IMR-90 (cell line): ENCODE data around the gene SMIM22. TPM values are rescaled to one million over a fixed set of nuclear protein-coding genes. Genes with fewer than 3 reads are reported as not detected.

ENCODE experiments used
- ATAC-seq: fragments of 200-7000 bp; cut with Tn5 transposase; 2 replicates; pipeline ENCODE4 v1.9.1; 2020; ENCODE audit warnings: low read depth, mild to moderate bottlenecking, moderate library complexity
- BruUV-seq: library from RNA; stranded (reverse); fragments of 400-500 nt; replicated peaks from 2 replicates; lab custom pipeline; 2021; lab: Mats Ljungman, UMichigan
- CTCF ChIA-PET: fragments of 300-600 bp; formaldehyde crosslinking; extraction: SDS; loops from one replicate; lab custom pipeline; 2021; ENCODE audit warnings: antibody characterized with exemption; lab: Yijun Ruan, JAX
- POLR2A ChIA-PET: fragments of 300-600 bp; sonication (Branson Sonifier 250); formaldehyde crosslinking; loops from one replicate; lab custom pipeline; 2022; ENCODE audit warnings: antibody characterized with exemption; ENCODE audit not compliant: unreplicated experiment; lab: Charles Lee
- DNase-seq: peaks from one replicate; pipeline ENCODE4 v3.0.0; 2013
- H2AFZ ChIP-seq: replicated peaks from 2 replicates; pipeline ENCODE3; 2013; ENCODE audit warnings: low read length, mild to moderate bottlenecking; ENCODE audit not compliant: poor library complexity
- H2AK5ac ChIP-seq: 2 replicates; pipeline ENCODE4 v1.6.1; 2013; ENCODE audit warnings: low read depth, low read length, inconsistent platforms
- H2AK9ac ChIP-seq: replicated peaks from 2 replicates; pipeline ENCODE3; 2013; ENCODE audit warnings: mild to moderate bottlenecking, low read depth, low read length, moderate library complexity; ENCODE audit not compliant: poor library complexity
- H2BK120ac ChIP-seq: 2 replicates; pipeline ENCODE4 v1.6.1; 2013; ENCODE audit warnings: low read depth, low read length, inconsistent platforms
- H2BK15ac ChIP-seq: 3 replicates; pipeline ENCODE4 v1.6.1; 2013; ENCODE audit warnings: low read depth, low read length, inconsistent platforms
- H2BK20ac ChIP-seq: 2 replicates; pipeline ENCODE4 v1.6.1; 2013; ENCODE audit warnings: low read depth, mild to moderate bottlenecking, inconsistent platforms, low read length, moderate library complexity
- H2BK5ac ChIP-seq: 2 replicates; pipeline ENCODE4 v1.6.1; 2013; ENCODE audit warnings: mild to moderate bottlenecking, low read depth, low read length, inconsistent platforms; ENCODE audit not compliant: poor library complexity, severe bottlenecking
- H3K14ac ChIP-seq: replicated peaks from 2 replicates; pipeline ENCODE4 v1.6.1; 2013; ENCODE audit warnings: low read depth, low read length, inconsistent platforms
- H3K18ac ChIP-seq: 2 replicates; pipeline ENCODE4 v1.6.1; 2013; ENCODE audit warnings: low read depth, low read length, control low read depth
- H3K23ac ChIP-seq: 2 replicates; pipeline ENCODE4 v1.6.1; 2013; ENCODE audit warnings: low read depth, low read length, inconsistent platforms
- H3K27ac ChIP-seq: 2 replicates; pipeline ENCODE4 v1.5.1; 2013; ENCODE audit warnings: mild to moderate bottlenecking, control low read depth, low read length; ENCODE audit not compliant: insufficient read depth
- H3K27me3 ChIP-seq: 2 replicates; pipeline ENCODE4 v1.6.1; 2013; ENCODE audit warnings: low read length; ENCODE audit not compliant: control insufficient read depth, insufficient read depth
- H3K36me3 ChIP-seq: 2 replicates; pipeline ENCODE4 v1.6.1; 2013; ENCODE audit warnings: low read length, mixed read lengths; ENCODE audit not compliant: control insufficient read depth, insufficient read depth
- H3K4ac ChIP-seq: 2 replicates; pipeline ENCODE4 v1.6.1; 2013; ENCODE audit warnings: low read depth, low read length, inconsistent platforms
- H3K4me1 ChIP-seq: 2 replicates; pipeline ENCODE4 v1.6.1; 2013; ENCODE audit warnings: low read length, mixed read lengths; ENCODE audit not compliant: control insufficient read depth, insufficient read depth
- H3K4me2 ChIP-seq: 2 replicates; pipeline ENCODE4 v1.6.1; 2013; ENCODE audit warnings: low read depth, mild to moderate bottlenecking, control low read depth, low read length, moderate library complexity
- H3K4me3 ChIP-seq: 2 replicates; pipeline ENCODE4 v1.5.1; 2013; ENCODE audit warnings: low read depth, mild to moderate bottlenecking, control low read depth, low read length, moderate library complexity; ENCODE audit not compliant: insufficient read depth
- H3K56ac ChIP-seq: 2 replicates; pipeline ENCODE4 v1.6.1; 2013; ENCODE audit warnings: low read length, inconsistent platforms; ENCODE audit not compliant: insufficient read depth; ENCODE audit errors: extremely low read depth
- H3K79me1 ChIP-seq, 2 experiments: 2 replicates each; pipeline ENCODE4 v1.6.1; 2013; ENCODE audit warnings: low read length in 2 of 2, inconsistent platforms in 1 of 2, low read depth in 1 of 2
- H3K9ac ChIP-seq: 2 replicates; pipeline ENCODE4 v1.6.1; 2013; ENCODE audit warnings: low read depth, low read length, control low read depth
- H3K9me1 ChIP-seq: 2 replicates; pipeline ENCODE4 v1.6.1; 2013; ENCODE audit warnings: low read length, inconsistent platforms; ENCODE audit not compliant: insufficient read depth
- H3K9me3 ChIP-seq: 2 replicates; pipeline ENCODE4 v1.6.1; 2013; ENCODE audit warnings: low read length; ENCODE audit not compliant: control insufficient read depth, insufficient read depth
- H4K20me1 ChIP-seq: 2 replicates; pipeline ENCODE4 v1.6.1; 2013; ENCODE audit warnings: low read length, inconsistent platforms; ENCODE audit not compliant: insufficient read depth
- H4K5ac ChIP-seq: 2 replicates; pipeline ENCODE4 v1.6.1; 2013; ENCODE audit warnings: mild to moderate bottlenecking, low read depth, low read length, control low read depth
- H4K8ac ChIP-seq, 2 experiments: 2 replicates each; pipeline ENCODE4 v1.6.1; 2013; ENCODE audit warnings: low read depth in 2 of 2, low read length in 2 of 2, control low read depth in 1 of 2, inconsistent platforms in 1 of 2
- H4K91ac ChIP-seq: 2 replicates; pipeline ENCODE4 v1.6.1; 2013; ENCODE audit warnings: low read depth, low read length, inconsistent platforms; ENCODE audit not compliant: insufficient read depth
- CEBPB ChIP-seq: IDR thresholded peaks from 2 replicates; pipeline ENCODE4 v1.6.1; 2012; ENCODE audit warnings: low read depth, low read length, improper control_type of control experiment
- CHD1 ChIP-seq: IDR thresholded peaks from 2 replicates; pipeline ENCODE4 v1.6.1; 2012; ENCODE audit warnings: low read depth, low read length, improper control_type of control experiment
- ELK1 ChIP-seq: fragments of 150-350 bp; IDR thresholded peaks from 2 replicates; pipeline ENCODE4 v1.6.1; 2016; ENCODE audit warnings: low read depth, mild to moderate bottlenecking, low read length, moderate library complexity, borderline replicate concordance
- FOS ChIP-seq: fragments of 150-350 bp; IDR thresholded peaks from 2 replicates; pipeline ENCODE4 v1.6.1; 2016; ENCODE audit warnings: low read depth, low read length
- MAFK ChIP-seq: IDR thresholded peaks from 2 replicates; pipeline ENCODE4 v1.6.1; 2012; ENCODE audit warnings: low read depth, low read length, improper control_type of control experiment
- MAZ ChIP-seq: IDR thresholded peaks from 2 replicates; pipeline ENCODE4 v1.6.1; 2012; ENCODE audit warnings: low read depth, mild to moderate bottlenecking, low read length, improper control_type of control experiment, moderate library complexity, borderline replicate concordance
- MXI1 ChIP-seq: IDR thresholded peaks from 2 replicates; pipeline ENCODE4 v1.6.1; 2012; ENCODE audit warnings: low read depth, mild to moderate bottlenecking, low read length, moderate library complexity, borderline replicate concordance
- RAD21 ChIP-seq: IDR thresholded peaks from 2 replicates; pipeline ENCODE4 v1.6.1; 2012; ENCODE audit warnings: low read length, improper control_type of control experiment
- RCOR1 ChIP-seq: IDR thresholded peaks from 2 replicates; pipeline ENCODE4 v1.6.1; 2012; ENCODE audit warnings: mild to moderate bottlenecking, low read length, improper control_type of control experiment; ENCODE audit not compliant: insufficient replicate concordance
- RFX5 ChIP-seq: IDR thresholded peaks from 2 replicates; pipeline ENCODE4 v1.8.0; 2012; ENCODE audit warnings: low read depth, mild to moderate bottlenecking, low read length, moderate library complexity
- USF2 ChIP-seq: fragments of 150-350 bp; IDR thresholded peaks from 2 replicates; pipeline ENCODE4 v1.6.1; 2017; ENCODE audit warnings: mild to moderate bottlenecking, antibody characterized with exemption, low read length, low read depth
- WGBS, 2 experiments: methylation state at CpG; one replicate each; pipeline versions ENCODE4 v1.1.5 to v1.1.7; 2013; ENCODE audit warnings: missing lambda C conversion rate in 2 of 2; ENCODE audit not compliant: insufficient read length in 1 of 2; ENCODE audit errors: extremely low coverage in 2 of 2; 5-methylcytosine and 5-hydroxymethylcytosine counted together
- dilution Hi-C: fragments of 300-500 bp; cut with HindIII; formaldehyde crosslinking; loops from one replicate; pipeline ENCODE4 v1.14.3; 2018; ENCODE audit warnings: low sequenced_read_pairs; ENCODE audit not compliant: unreplicated experiment
- in situ Hi-C: fragments of 300-500 bp; cut with MboI; formaldehyde crosslinking; loops from 3 replicates; pipeline ENCODE4 v1.14.3; 2019; ENCODE audit warnings: low sequenced_read_pairs, inconsistent platforms, mixed read lengths
- intact Hi-C: fragments of 100-400 bp; cut with micrococcal nuclease; formaldehyde crosslinking; loops from 2 replicates; pipeline ENCODE4 v1.10.0; 2022
- polyA plus RNA-seq, 3 experiments: library from polyadenylated mRNA; depleted of rRNA; stranded (reverse); fragments of >200 nt; gene quantifications; 2 replicates each; pipeline ENCODE4 v1.2.3, GENCODE V29; 2012; ENCODE audit warnings: low replicate concordance in 1 of 3
- total RNA-seq: library from RNA; depleted of rRNA; stranded (reverse); fragments of >200 nt; gene quantifications from 2 replicates; pipeline ENCODE4 v1.2.3, GENCODE V29; 2012
- TF ChIP-seq, protein P1 (sequence below): conservative IDR thresholded peaks from 2 replicates; pipeline ENCODE4 v1.5.1; 2012; ENCODE audit warnings: mild to moderate bottlenecking, low read depth, low read length, improper control_type of control experiment

SMIM22 gene
- total and polyA plus RNA-seq, 2 of the 4 experiments (the other 2 are of a cell fraction), result not detected

DNA sequence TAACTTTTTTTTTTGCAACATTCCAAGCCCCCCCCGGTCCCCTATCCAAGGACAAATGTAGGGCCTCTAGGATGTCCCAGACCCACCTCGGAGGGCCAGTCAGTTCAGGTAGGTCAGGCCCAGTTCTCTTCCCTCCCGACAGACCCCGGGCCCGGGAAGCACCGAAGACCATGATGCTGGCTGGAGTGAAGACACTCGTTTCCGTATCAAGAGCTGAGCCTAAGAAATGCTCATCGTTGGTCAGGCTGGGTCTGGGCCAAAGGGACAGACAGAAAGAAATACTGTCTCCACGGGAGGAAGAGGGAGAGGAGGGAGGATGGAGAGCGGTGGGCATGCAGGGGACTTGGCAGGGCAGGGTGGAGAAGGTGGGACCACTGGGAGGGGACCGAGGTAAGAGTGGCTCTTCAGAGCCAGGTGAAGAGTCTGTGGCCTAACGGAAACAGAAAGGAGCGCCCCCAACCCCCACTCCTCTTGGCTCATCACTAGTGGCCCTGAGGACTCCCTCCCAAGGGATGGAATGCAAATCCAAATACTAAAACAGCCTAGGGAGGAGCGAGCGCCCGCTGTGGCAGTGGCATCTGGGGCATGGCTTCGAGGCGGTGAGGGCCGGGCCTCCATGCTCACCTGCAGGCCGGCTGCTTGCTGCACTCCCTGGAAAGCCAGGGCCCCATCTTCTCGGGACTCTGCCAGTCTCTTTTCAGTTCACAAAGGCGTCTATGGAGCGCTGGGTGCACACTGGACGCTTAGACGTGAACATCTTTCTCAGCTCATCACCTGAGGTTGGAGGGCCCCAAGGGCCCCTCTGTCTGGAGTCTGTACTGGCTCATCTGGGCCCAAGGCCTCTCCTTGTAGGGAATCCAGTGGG, 9.0 kb downstream of the SMIM22 start (continued):
- no peak for TF ChIP-seq RAD21
- TF ChIP-seq MXI1, result no peak

DNA sequence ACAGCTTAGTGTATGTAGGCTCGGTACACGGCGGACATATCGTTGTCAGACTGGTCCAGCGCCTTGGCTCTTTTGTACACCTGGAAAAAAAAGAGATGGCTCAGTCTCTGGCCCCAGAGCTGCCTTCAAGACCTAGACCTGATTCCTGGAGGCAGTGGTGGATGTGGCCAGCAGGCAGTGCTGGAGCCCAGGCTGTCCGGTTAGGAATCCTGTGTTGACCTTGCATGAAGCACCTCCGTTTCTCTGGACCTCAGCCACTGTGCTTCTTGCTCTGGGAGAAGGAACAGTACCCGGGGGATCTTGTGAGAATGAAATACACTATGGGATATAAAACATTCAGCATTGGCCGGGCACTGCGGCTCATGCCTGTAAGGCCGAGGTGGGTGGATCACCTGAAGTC, 10.1 kb downstream of the SMIM22 start:
- Histone ChIP-seq H2BK120ac (no peak overlapping the region), H2AK5ac (no peak overlapping the region), H4K91ac (no peak overlapping the region), H4K8ac (no peak overlapping the region), H4K20me1 (no peaks in the 10 kb centered on the region; the same call in 1 of the 2 replicates), H3K4me1 (peaks cover 5% of the 10 kb centered on the region; the same call in 1 of the 2 replicates), H3K36me3 (peaks cover 31% of the 10 kb centered on the region), H4K5ac (no peak overlapping the region), H3K18ac (no peak overlapping the region), H3K9me1 (no peaks in the 10 kb centered on the region), H2BK20ac (no peak overlapping the region), H3K23ac (no peak overlapping the region), H3K27me3 (no peaks in the 10 kb centered on the region), H3K27ac (no peak overlapping the region), H2BK15ac (no peak overlapping the region), H3K56ac (no peak overlapping the region), H3K9me3 (no peaks in the 10 kb centered on the region), H3K4me2 (no peak overlapping the region), H2AFZ (no peak overlapping the region), H2AK9ac (no peak overlapping the region), H3K79me1 (peaks cover 0 to 7% of the 10 kb centered on the region in 2 experiments; a peak in 2 of 4 replicates), H2BK5ac (no peak overlapping the region), H3K9ac (no peak overlapping the region), H3K4ac (no peak overlapping the region), H3K4me3 (no peak overlapping the region), H3K14ac (no peak overlapping the region)
- intact Hi-C loops (no loop called here), dilution Hi-C loops (no loop called here), in situ Hi-C loops (no loop called here)
- ChIA-PET POLR2A (no interaction called here), CTCF (no interaction called here)
- no peak for DNase-seq
- ATAC-seq, result no peak
- BruUV-seq, result no TSS peak
- WGBS, 2 experiments, result 83% methylated on average over 6 of the region's 11 CpGs; no CpG with 5 or more reads in 1 of the 2 experiments
- TF ChIP-seq FOS (no peak), ELK1 (no peak), RCOR1 (no peak), RAD21 (no peak), CHD1 (no peak), CEBPB (no peak), MAZ (no peak), RFX5 (no peak), USF2 (no peak), MAFK (no peak)
- TF ChIP-seq, protein P1, sequence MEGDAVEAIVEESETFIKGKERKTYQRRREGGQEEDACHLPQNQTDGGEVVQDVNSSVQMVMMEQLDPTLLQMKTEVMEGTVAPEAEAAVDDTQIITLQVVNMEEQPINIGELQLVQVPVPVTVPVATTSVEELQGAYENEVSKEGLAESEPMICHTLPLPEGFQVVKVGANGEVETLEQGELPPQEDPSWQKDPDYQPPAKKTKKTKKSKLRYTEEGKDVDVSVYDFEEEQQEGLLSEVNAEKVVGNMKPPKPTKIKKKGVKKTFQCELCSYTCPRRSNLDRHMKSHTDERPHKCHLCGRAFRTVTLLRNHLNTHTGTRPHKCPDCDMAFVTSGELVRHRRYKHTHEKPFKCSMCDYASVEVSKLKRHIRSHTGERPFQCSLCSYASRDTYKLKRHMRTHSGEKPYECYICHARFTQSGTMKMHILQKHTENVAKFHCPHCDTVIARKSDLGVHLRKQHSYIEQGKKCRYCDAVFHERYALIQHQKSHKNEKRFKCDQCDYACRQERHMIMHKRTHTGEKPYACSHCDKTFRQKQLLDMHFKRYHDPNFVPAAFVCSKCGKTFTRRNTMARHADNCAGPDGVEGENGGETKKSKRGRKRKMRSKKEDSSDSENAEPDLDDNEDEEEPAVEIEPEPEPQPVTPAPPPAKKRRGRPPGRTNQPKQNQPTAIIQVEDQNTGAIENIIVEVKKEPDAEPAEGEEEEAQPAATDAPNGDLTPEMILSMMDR, result no peak
